B cell (primary cell): ENCODE data around the gene WASF1. TPM values are rescaled to one million over a fixed set of nuclear protein-coding genes. Genes with fewer than 3 reads are reported as not detected.

Source experiments
- ATAC-seq: fragments of 200-7000 bp; cut with Tn5 transposase; one replicate; pipeline ENCODE4 v1.10.0; 2021; ENCODE audit warnings: low read depth, mild to moderate bottlenecking, moderate number of reproducible peaks, moderate library complexity
- CTCF ChIA-PET: fragments of 350-600 bp; sonication (Branson Sonifier 250); formaldehyde crosslinking; loops from one replicate; lab custom pipeline; 2021; ENCODE audit warnings: antibody characterized with exemption, inconsistent platforms; lab: Charles Lee
- POLR2A ChIA-PET: fragments of 350-600 bp; sonication (Branson Sonifier 250); formaldehyde crosslinking; loops from one replicate; lab custom pipeline; 2021; ENCODE audit warnings: antibody characterized with exemption; lab: Charles Lee
- DNase-seq: peaks from one replicate; pipeline ENCODE4 v3.0.0; 2013
- H2AFZ ChIP-seq: 2 replicates; pipeline ENCODE4 v1.6.1; 2012; ENCODE audit warnings: mild to moderate bottlenecking, low read depth, low read length; ENCODE audit not compliant: insufficient read depth, poor library complexity, severe bottlenecking
- H3K27ac ChIP-seq, 2 donors: 1 replicate in 1 of 2; 2 replicates in 1 of 2; pipeline ENCODE4 v1.5.1; 2012 to 2013; ENCODE audit warnings: low read length in 2 of 2, mild to moderate bottlenecking in 2 of 2, moderate library complexity in 1 of 2
- H3K27me3 ChIP-seq, 4 experiments: fragments of 200-600 bp in 1 of 4; sonication (generic) in 1 of 4; replicated peaks in 1 of 4; 1 replicate in 2 of 4; 2 replicates in 2 of 4; pipeline versions ENCODE4 v1.6.1 to v1.7.0; 2013 to 2016; ENCODE audit warnings: low read length in 3 of 4, mild to moderate bottlenecking in 2 of 4, mixed read lengths in 1 of 4, moderate library complexity in 1 of 4; ENCODE audit not compliant: insufficient read depth in 4 of 4, control insufficient read depth in 3 of 4; ENCODE audit errors: control extremely low read depth in 1 of 4
- H3K36me3 ChIP-seq, 2 experiments: replicated peaks in 1 of 2; 1 replicate in 1 of 2; 2 replicates in 1 of 2; pipeline versions ENCODE4 v1.6.1 to v1.7.1; 2013; ENCODE audit warnings: low read length in 1 of 2; ENCODE audit not compliant: insufficient read depth in 2 of 2, control insufficient read depth in 1 of 2; ENCODE audit errors: control extremely low read depth in 1 of 2, extremely low read depth in 1 of 2
- H3K4me1 ChIP-seq, 2 donors: fragments of 200-600 bp in 1 of 2; sonication (generic) in 1 of 2; 1 replicate in 1 of 2; 2 replicates in 1 of 2; pipeline versions ENCODE4 v1.5.1 to v1.6.1; 2013 to 2017; ENCODE audit warnings: low read length in 2 of 2; ENCODE audit not compliant: control insufficient read depth in 2 of 2, insufficient read depth in 2 of 2
- H3K4me2 ChIP-seq: replicated peaks from 2 replicates; pipeline ENCODE3; 2012; ENCODE audit warnings: mild to moderate bottlenecking, low read depth, low read length; ENCODE audit not compliant: poor library complexity, severe bottlenecking
- H3K4me3 ChIP-seq, 5 experiments: fragments of 200-600 bp in 1 of 5; sonication (generic) in 1 of 5; 1 replicate in 3 of 5; 2 replicates in 2 of 5; pipeline versions ENCODE4 v1.5.1 to v1.7.0; 2011 to 2016; ENCODE audit warnings: low read length in 4 of 5, mild to moderate bottlenecking in 4 of 5, low read depth in 2 of 5, control low read depth in 1 of 5, moderate library complexity in 1 of 5; ENCODE audit not compliant: insufficient read depth in 1 of 5; ENCODE audit errors: control extremely low read depth in 1 of 5, extremely low read depth in 1 of 5
- H3K79me2 ChIP-seq: fragments of 200-600 bp; sonication (generic); one replicate; pipeline ENCODE4 v1.6.0; 2016; ENCODE audit warnings: low read length; ENCODE audit not compliant: control insufficient read depth, insufficient read depth
- H3K9ac ChIP-seq: fragments of 200-600 bp; sonication (generic); 2 replicates; pipeline ENCODE4 v1.6.1; 2017; ENCODE audit warnings: mild to moderate bottlenecking, low read length, moderate library complexity
- H3K9me3 ChIP-seq, 3 donors: one replicate each; pipeline versions ENCODE4 v1.6.1 to v1.7.1; 2013; ENCODE audit warnings: low read length in 2 of 3; ENCODE audit not compliant: control insufficient read depth in 2 of 3, insufficient read depth in 1 of 3; ENCODE audit errors: control extremely low read depth in 1 of 3
- H4K20me1 ChIP-seq: 2 replicates; pipeline ENCODE4 v1.6.0; 2012; ENCODE audit warnings: mild to moderate bottlenecking, low read length; ENCODE audit not compliant: insufficient read depth, control insufficient read depth, poor library complexity, severe bottlenecking
- H3K27ac Mint-ChIP-seq: one replicate; pipeline ENCODE4 v1.8.0; 2021; ENCODE audit warnings: mixed read lengths
- H3K27me3 Mint-ChIP-seq: one replicate; pipeline ENCODE4 v1.8.0; 2021; ENCODE audit warnings: mixed read lengths
- H3K4me1 Mint-ChIP-seq: one replicate; pipeline ENCODE4 v1.8.0; 2021; ENCODE audit warnings: mixed read lengths
- H3K4me3 Mint-ChIP-seq: one replicate; pipeline ENCODE4 v1.8.0; 2021; ENCODE audit warnings: mixed read lengths
- H3K9me3 Mint-ChIP-seq: one replicate; pipeline ENCODE4 v1.8.0; 2022; ENCODE audit warnings: mixed read lengths; ENCODE audit not compliant: insufficient read depth
- CTCF ChIP-seq: fragments of 200-600 bp; IDR thresholded peaks from one replicate; pipeline ENCODE4 v1.8.0; 2022; ENCODE audit warnings: antibody characterized with exemption, mild to moderate bottlenecking
- EZH2 ChIP-seq: IDR thresholded peaks from 2 replicates; pipeline ENCODE4 v1.6.1; 2012; ENCODE audit warnings: borderline replicate concordance, low read depth, mild to moderate bottlenecking, moderate library complexity, low read length; ENCODE audit not compliant: insufficient read depth, poor library complexity, severe bottlenecking
- WGBS: methylation state at CpG from one replicate; pipeline ENCODE4 v1.1.5; 2013; ENCODE audit warnings: missing lambda C conversion rate; ENCODE audit not compliant: insufficient coverage; 5-methylcytosine and 5-hydroxymethylcytosine counted together
- intact Hi-C: fragments of 100-400 bp; cut with micrococcal nuclease; formaldehyde crosslinking; loops from one replicate; pipeline ENCODE4 v1.10.0; 2022
- polyA plus RNA-seq: library from polyadenylated mRNA; depleted of rRNA; stranded (reverse); fragments of >200 nt; gene quantifications from 2 replicates; pipeline ENCODE4 v1.2.3, GENCODE V29; 2012
- total RNA-seq, 2 donors: library from RNA; stranded (reverse); fragments of 120-200 nt in 1 of 2; gene quantifications; 1 replicate in 1 of 2; 2 replicates in 1 of 2; pipeline versions ENCODE4 v1.2.3 to v1.2.4, GENCODE V29; 2013 to 2022

WASF1 gene
- total and polyA plus RNA-seq, 2 donors (not counting 1 experiment from before 2014, with no cell fraction given) = 8.6 to 10.8 TPM

GRCh38 chr6:110093981-110094380, 85.5 kb downstream of the WASF1 start:
- H3K27ac Mint-ChIP-seq = no peak overlapping the region
- no peak overlapping the region for H3K4me3 Mint-ChIP-seq
- no CpG with 5 or more reads among the region's 1 CpG for WGBS

GRCh38 chr6:110090876-110091275, 88.6 kb downstream of the WASF1 start:
- H3K27me3 Mint-ChIP-seq = no peaks in the 10 kb centered on the region
- no peak for TF ChIP-seq CTCF
- no peak for DNase-seq
- no peak overlapping the region for H3K27ac ChIP-seq
- H3K4me2 ChIP-seq = no peak overlapping the region
- no peak for ATAC-seq
- H3K4me3 ChIP-seq = no peak overlapping the region
- H3K27me3 ChIP-seq = no peaks in the 10 kb centered on the region
- no peaks in the 10 kb centered on the region for H3K9me3 Mint-ChIP-seq
- H3K27ac Mint-ChIP-seq = no peak overlapping the region
- no peaks in the 10 kb centered on the region for H3K9me3 ChIP-seq
- CTCF ChIA-PET = interaction anchor here (1.1 kb wide), 1 partner anchor 37 kb away, joined by 3 read pairs; no protein-coding TSS in a partner anchor
- POLR2A ChIA-PET = no interaction called here
- H3K4me3 Mint-ChIP-seq = no peak overlapping the region
- H2AFZ ChIP-seq = no peak overlapping the region
- intact Hi-C loops = no loop called here
- H3K36me3 ChIP-seq = no peaks in the 10 kb centered on the region
- H3K79me2 ChIP-seq = no peaks in the 10 kb centered on the region
- no peak overlapping the region for H3K9ac ChIP-seq
- no peaks in the 10 kb centered on the region for H3K4me1 ChIP-seq
- H3K4me1 Mint-ChIP-seq = peaks cover 4% of the 10 kb centered on the region
- no peaks in the 10 kb centered on the region for H4K20me1 ChIP-seq

More at GRCh38 chr6:110093981-110094380, 85.5 kb downstream of the WASF1 start:
- Mint-ChIP-seq H3K4me1 (no peaks in the 10 kb centered on the region), H3K9me3 (no peaks in the 10 kb centered on the region), H3K27me3 (no peaks in the 10 kb centered on the region)
- ATAC-seq (no peak), DNase-seq (no peak)
- no peaks in the 10 kb centered on the region for H3K4me1 ChIP-seq
- H3K36me3 ChIP-seq = no peaks in the 10 kb centered on the region
- H3K4me3 ChIP-seq = no peak overlapping the region
- H3K27ac ChIP-seq = no peak overlapping the region
- ChIA-PET POLR2A (no interaction called here), CTCF (no interaction called here)
- H3K4me2 ChIP-seq = no peak overlapping the region
- H2AFZ ChIP-seq = no peak overlapping the region
- TF ChIP-seq EZH2 (no peak), CTCF (no peak)
- H3K27me3 ChIP-seq = no peaks in the 10 kb centered on the region
- H3K79me2 ChIP-seq = no peaks in the 10 kb centered on the region
- H3K9ac ChIP-seq = no peak overlapping the region
- intact Hi-C loops = no loop called here
- no peaks in the 10 kb centered on the region for H4K20me1 ChIP-seq
- H3K9me3 ChIP-seq = no peaks in the 10 kb centered on the region
